ENCODE measurements around the gene WDFY2.

Gene WDFY2

GRCh38 chr13:51770681-51771417, 186.6 kb downstream of the WDFY2 start:
- DNase-seq (ENCODE audit: low read depth): no peak

GRCh38 chr13:51771418-51772104, 187.3 kb downstream of the WDFY2 start:
- DNase-seq (ENCODE audit: low read depth): no peak

GRCh38 chr13:51772105-51772455, 187.8 kb downstream of the WDFY2 start:
- no peak for DNase-seq (ENCODE audit: low read depth)

GRCh38 chr13:51772781-51773180, 188.5 kb downstream of the WDFY2 start:
- DNase-seq (ENCODE audit: low read depth): no peak

- DNase-seq (ENCODE audit: low read depth): no peak
Measured at GRCh38 chr13:51773515-51773914, 189.3 kb downstream of the WDFY2 start.

GRCh38 chr13:51776179-51776578, 191.9 kb downstream of the WDFY2 start:
- no peak for DNase-seq (ENCODE audit: low read depth)

GRCh38 chr13:51777921-51778320, 193.7 kb downstream of the WDFY2 start:
- DNase-seq (ENCODE audit: low read depth): no peak

GRCh38 chr13:51778392-51778791, 194.1 kb downstream of the WDFY2 start:
- no peak for DNase-seq (ENCODE audit: low read depth)

- no peak for DNase-seq (ENCODE audit: low read depth)
Measured at GRCh38 chr13:51780099-51780498, 195.8 kb downstream of the WDFY2 start.

- DNase-seq (ENCODE audit: low read depth): no peak
Measured at GRCh38 chr13:51781246-51782022, 197.2 kb downstream of the WDFY2 start.

- no peak for DNase-seq (ENCODE audit: low read depth)
Measured at GRCh38 chr13:51782026-51782710, 197.9 kb downstream of the WDFY2 start.

- DNase-seq (ENCODE audit: low read depth): no peak
Measured at GRCh38 chr13:51783428-51784094, 199.3 kb downstream of the WDFY2 start.

GRCh38 chr13:51784097-51784496, 199.8 kb downstream of the WDFY2 start:
- DNase-seq (ENCODE audit: low read depth): no peak

- DNase-seq (ENCODE audit: low read depth): no peak
Measured at GRCh38 chr13:51785712-51786424, 201.6 kb downstream of the WDFY2 start.

GRCh38 chr13:51786425-51787265, 202.4 kb downstream of the WDFY2 start:
- no peak for DNase-seq (ENCODE audit: low read depth)

GRCh38 chr13:51793570-51794271, 209.5 kb downstream of the WDFY2 start:
- peak; percentile 69 for DNase-seq (ENCODE audit: low read depth)

- DNase-seq (ENCODE audit: low read depth): no peak
Measured at GRCh38 chr13:51794964-51795363, 210.7 kb downstream of the WDFY2 start.

- no peak for DNase-seq (ENCODE audit: low read depth)
Measured at GRCh38 chr13:51795419-51795818, 211.2 kb downstream of the WDFY2 start.

- no peak for DNase-seq (ENCODE audit: low read depth)
Measured at GRCh38 chr13:51796546-51796945, 212.3 kb downstream of the WDFY2 start.
